Measurements from ENCODE around the gene DNAJC1. TPM values are rescaled to one million over a fixed set of nuclear protein-coding genes. Genes with fewer than 3 reads are reported as not detected.

DNAJC1 gene
- total and polyA plus RNA-seq, 2 of the 4 experiments (the other 2 are of a cell fraction) = 12.7 to 13.3 TPM

GRCh38 chr10:21969326-21970287 is 33.9 kb downstream of the DNAJC1 start:
- Histone ChIP-seq H3K27me3 (ENCODE audit: control insufficient read depth, insufficient read depth, low read length) (no peaks in the 10 kb centered on the region), H2BK20ac (ENCODE audit: low read depth, low read length) (no peak overlapping the region), H4K8ac (ENCODE audit: low read depth in 2 of 2, low read length in 2 of 2) (no peak overlapping the region), H3K4me1 (ENCODE audit: control insufficient read depth, insufficient read depth, low read length) (no peaks in the 10 kb centered on the region), H3K18ac (ENCODE audit: low read depth, low read length) (no peak overlapping the region), H3K27ac (ENCODE audit: insufficient read depth, low read length) (no peak overlapping the region), H3K4me3 (ENCODE audit: insufficient read depth, low read depth, low read length) (no peak overlapping the region), H2AK5ac (ENCODE audit: low read depth, low read length) (no peak overlapping the region), H3K79me1 (ENCODE audit: low read depth in 1 of 2, low read length in 2 of 2) (peaks cover 8 to 16% of the 10 kb centered on the region in 2 experiments), H2BK5ac (ENCODE audit: low read depth, low read length, poor library complexity, severe bottlenecking) (no peak overlapping the region), H3K9me1 (ENCODE audit: insufficient read depth, low read length) (no peaks in the 10 kb centered on the region), H3K14ac (replicated peaks; ENCODE audit: low read depth, low read length) (no peak overlapping the region), H4K5ac (ENCODE audit: low read depth, low read length) (no peak overlapping the region), H3K56ac (ENCODE audit: extremely low read depth, insufficient read depth, low read length) (no peak overlapping the region), H3K23ac (ENCODE audit: low read depth, low read length) (no peak overlapping the region), H3K36me3 (ENCODE audit: control insufficient read depth, insufficient read depth, low read length) (no peaks in the 10 kb centered on the region), H2BK120ac (ENCODE audit: low read depth, low read length) (no peak overlapping the region), H3K9me3 (ENCODE audit: control insufficient read depth, insufficient read depth, low read length) (no peaks in the 10 kb centered on the region), H2BK15ac (ENCODE audit: low read depth, low read length) (no peak overlapping the region), H2AK9ac (replicated peaks; ENCODE audit: low read depth, low read length, poor library complexity) (no peak overlapping the region), H4K91ac (ENCODE audit: insufficient read depth, low read depth, low read length) (no peak overlapping the region), H3K9ac (ENCODE audit: low read depth, low read length) (no peak overlapping the region), H2AFZ (replicated peaks; ENCODE audit: low read length, poor library complexity) (no peak overlapping the region), H4K20me1 (ENCODE audit: insufficient read depth, low read length) (no peaks in the 10 kb centered on the region), H3K4ac (ENCODE audit: low read depth, low read length) (no peak overlapping the region), H3K4me2 (ENCODE audit: low read depth, low read length) (no peak overlapping the region)
- TF ChIP-seq POLR2A (IDR thresholded peaks at IDR 0.05; ENCODE audit: low read depth, low read length) (no peak), MAFK (IDR thresholded peaks at IDR 0.05; ENCODE audit: low read depth, low read length) (peak; percentile 60), MAZ (IDR thresholded peaks at IDR 0.05; ENCODE audit: borderline replicate concordance, low read depth, low read length) (no peak), FOS (IDR thresholded peaks at IDR 0.05; ENCODE audit: low read depth, low read length) (no peak), CTCF (conservative IDR thresholded peaks at IDR 0.05; ENCODE audit: low read depth, low read length) (no peak), RAD21 (IDR thresholded peaks at IDR 0.05; ENCODE audit: low read length) (no peak), CEBPB (IDR thresholded peaks at IDR 0.05; ENCODE audit: low read depth, low read length) (peak; percentile 68)
- whole genome bisulfite sequencing, 2 experiments (ENCODE audit: extremely low coverage in 2 of 2, insufficient read length in 1 of 2) = no CpG with 5 or more reads among the region's 5 CpGs
- no TSS peak for BruUV-seq (replicated peaks)
- ATAC-seq (ENCODE audit: low read depth) (peak; percentile 66), DNase-seq (peak; percentile 45)
- intact Hi-C loops (cut with micrococcal nuclease) (loop anchor here (10.0 kb wide), 1 partner anchor 1115 kb away; no protein-coding TSS in a partner anchor), in situ Hi-C loops (cut with MboI; ENCODE audit: low sequenced_read_pairs) (loop anchor here (25.0 kb wide), 1 partner anchor 882 kb away; no protein-coding TSS in a partner anchor), dilution Hi-C loops (cut with HindIII; ENCODE audit: low sequenced_read_pairs, unreplicated experiment) (no loop called here)
- POLR2A ChIA-PET (ENCODE audit: unreplicated experiment) = no interaction called here
- CTCF ChIA-PET = no interaction called here

All from IMR-90 (cell line).